Epithelial cell of proximal tubule (primary cell): Measurements from ENCODE around the gene SERTAD1. TPM values are rescaled to one million over a fixed set of nuclear protein-coding genes. Genes with fewer than 3 reads are reported as not detected.
A peak's percentile ranks its signal among the peaks of the same experiment; 100 is the strongest.
"Not testable (repeated sequence)": the region's sequence is repeated elsewhere in the genome, so short reads cannot be mapped to it uniquely, and the experiment has no call there.

Source experiments
- DNase-seq: peaks from one replicate; pipeline ENCODE4 v3.0.0-alpha.2; 2011; ENCODE audit warnings: low read depth
- H3K4me3 ChIP-seq: 2 replicates; pipeline ENCODE4 v1.5.1; 2011; ENCODE audit warnings: low read depth, mild to moderate bottlenecking, low read length
- CTCF ChIP-seq: conservative IDR thresholded peaks from 2 replicates; pipeline ENCODE4 v1.5.1; 2012; ENCODE audit warnings: low read depth, mild to moderate bottlenecking, low read length
- total RNA-seq: library from RNA; depleted of rRNA; stranded (reverse); fragments of >200 nt; gene quantifications from 2 replicates; pipeline ENCODE4 v1.2.3, GENCODE V29; 2015

SERTAD1 gene
- total RNA-seq, 1 donor from 2014 or later = 14.2 TPM

- no peak for TF ChIP-seq CTCF
- no peak for DNase-seq
- H3K4me3 ChIP-seq = no peak overlapping the region
Observed at GRCh38 chr19:40411125-40411842, 14.5 kb downstream of the SERTAD1 start.

- DNase-seq = no peak
- no peak for TF ChIP-seq CTCF
- no peak overlapping the region for H3K4me3 ChIP-seq
Observed at GRCh38 chr19:40410030-40410389, 15.8 kb downstream of the SERTAD1 start.

GRCh38 chr19:40408598-40408925, 17.2 kb downstream of the SERTAD1 start:
- not testable (repeated sequence) for DNase-seq, H3K4me3 ChIP-seq

- DNase-seq = no peak
- no peak for TF ChIP-seq CTCF
- no peak overlapping the region for H3K4me3 ChIP-seq
Observed at GRCh38 chr19:40407714-40408597, 17.8 kb downstream of the SERTAD1 start.

GRCh38 chr19:40403262-40403984, 22.4 kb downstream of the SERTAD1 start:
- no peak for DNase-seq
- no peak for TF ChIP-seq CTCF
- H3K4me3 ChIP-seq = peak overlapping the region; percentile 62

GRCh38 chr19:40400559-40400958, 25.2 kb downstream of the SERTAD1 start:
- TF ChIP-seq CTCF = no peak
- DNase-seq = no peak
- no peak overlapping the region for H3K4me3 ChIP-seq

- no peak for DNase-seq
- no peak for TF ChIP-seq CTCF
- H3K4me3 ChIP-seq = no peak overlapping the region
Observed at GRCh38 chr19:40398417-40399131, 27.2 kb downstream of the SERTAD1 start.
